HG03354 (cell line): Measurements from ENCODE around the gene KIF18B.

ENCODE experiments used
- ATAC-seq: cut with Tn5 transposase; IDR thresholded peaks from one replicate; pipeline ENCODE4 v1.9.1; 2021; ENCODE audit warnings: mild to moderate bottlenecking; ENCODE audit not compliant: unreplicated experiment, poor library complexity, severe bottlenecking

KIF18B gene

GRCh38 chr17:44941712-44942331 lies 5.8 kb downstream of the KIF18B start:
- no peak for ATAC-seq

- no peak for ATAC-seq
Measured at GRCh38 chr17:44940768-44941167, 6.8 kb downstream of the KIF18B start.

- no peak for ATAC-seq
Measured at GRCh38 chr17:44940317-44940716, 7.3 kb downstream of the KIF18B start.

- no peak for ATAC-seq
Measured at GRCh38 chr17:44935116-44935515, 12.5 kb downstream of the KIF18B start.

- ATAC-seq = no peak
Measured at GRCh38 chr17:44934745-44935105, 12.8 kb downstream of the KIF18B start.

GRCh38 chr17:44933824-44934744 lies 13.5 kb downstream of the KIF18B start:
- no peak for ATAC-seq

GRCh38 chr17:44932787-44933097 lies 14.8 kb downstream of the KIF18B start:
- ATAC-seq = no peak

- ATAC-seq = no peak
Measured at GRCh38 chr17:44932096-44932786, 15.3 kb downstream of the KIF18B start.

- no peak for ATAC-seq
Measured at GRCh38 chr17:44931376-44931775, 16.2 kb downstream of the KIF18B start.

- ATAC-seq = no peak
Measured at GRCh38 chr17:44930667-44931066, 16.9 kb downstream of the KIF18B start.

- ATAC-seq = no peak
Measured at GRCh38 chr17:44928950-44929720, 18.4 kb downstream of the KIF18B start.

- ATAC-seq = no peak
Measured at GRCh38 chr17:44928136-44928535, 19.4 kb downstream of the KIF18B start.

- no peak for ATAC-seq
Measured at GRCh38 chr17:44927696-44928095, 19.9 kb downstream of the KIF18B start.

GRCh38 chr17:44926821-44927525 lies 20.6 kb downstream of the KIF18B start:
- no peak for ATAC-seq

- no peak for ATAC-seq
Measured at GRCh38 chr17:44925731-44926697, 21.6 kb downstream of the KIF18B start.

- no peak for ATAC-seq
Measured at GRCh38 chr17:44924107-44924544, 23.4 kb downstream of the KIF18B start.

- no peak for ATAC-seq
Measured at GRCh38 chr17:44922746-44923470, 24.7 kb downstream of the KIF18B start.

GRCh38 chr17:44922136-44922535 lies 25.4 kb downstream of the KIF18B start:
- ATAC-seq = no peak
